ENCODE data around the gene OOSP3.

GRCh38 chr11:59829358-59829757, 49.2 kb upstream of the OOSP3 start:
- TF ChIP-seq CTCF (IDR thresholded peaks at IDR 0.05; ENCODE audit: borderline replicate concordance, extremely low read depth, low read length, poor library complexity, severe bottlenecking) (no peak), EZH2 (IDR thresholded peaks at IDR 0.05; ENCODE audit: borderline replicate concordance, low read depth, low read length, severe bottlenecking) (no peak)

Measured in DND-41 (cell line).